AG09309 (cell line): ENCODE data around the gene ZNF311.
"Not testable (repeated sequence)": the region's sequence is repeated elsewhere in the genome, so short reads cannot be mapped to it uniquely, and the experiment has no call there.

Experiments used
- DNase-seq: peaks from one replicate; pipeline ENCODE4 v3.0.0-alpha.2; 2010; ENCODE audit warnings: low read depth
- H3K4me3 ChIP-seq: 2 replicates; pipeline ENCODE4 v1.5.1; 2011; ENCODE audit warnings: mild to moderate bottlenecking, low read depth, low read length, moderate library complexity; ENCODE audit not compliant: control insufficient read depth
- CTCF ChIP-seq: IDR thresholded peaks from 2 replicates; pipeline ENCODE4 v1.5.1; 2011; ENCODE audit warnings: mild to moderate bottlenecking, low read depth, low read length, inconsistent platforms; ENCODE audit not compliant: insufficient read depth, control insufficient read depth; ENCODE audit errors: missing control alignments

Gene ZNF311

DNA sequence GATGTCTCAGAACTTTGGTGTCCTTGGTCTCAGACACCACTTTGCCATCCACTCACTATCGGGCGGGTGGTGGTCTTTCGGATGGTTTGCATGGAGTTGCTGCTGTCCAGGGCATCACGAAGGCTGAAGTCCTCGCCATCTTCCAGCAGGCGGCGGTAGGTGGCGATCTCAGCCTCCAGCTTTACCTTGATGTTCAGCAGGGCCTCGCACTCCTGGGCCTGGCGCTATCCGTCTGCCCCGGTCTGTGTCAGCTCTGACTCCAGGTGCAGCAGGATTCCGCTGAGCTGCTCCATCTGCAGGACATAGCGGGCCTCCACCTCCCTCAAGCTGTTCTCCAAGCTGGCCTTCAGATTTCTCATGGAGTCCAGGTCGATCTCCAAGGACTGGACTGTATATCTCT, 36.0 kb downstream of the ZNF311 start:
- no peak for DNase-seq
- no peak overlapping the region for H3K4me3 ChIP-seq
- no peak for TF ChIP-seq CTCF

- DNase-seq: no peak
- H3K4me3 ChIP-seq: no peak overlapping the region
- TF ChIP-seq CTCF: no peak
Observed at GRCh38 chr6:28968476-28968875, 36.6 kb downstream of the ZNF311 start.

DNA sequence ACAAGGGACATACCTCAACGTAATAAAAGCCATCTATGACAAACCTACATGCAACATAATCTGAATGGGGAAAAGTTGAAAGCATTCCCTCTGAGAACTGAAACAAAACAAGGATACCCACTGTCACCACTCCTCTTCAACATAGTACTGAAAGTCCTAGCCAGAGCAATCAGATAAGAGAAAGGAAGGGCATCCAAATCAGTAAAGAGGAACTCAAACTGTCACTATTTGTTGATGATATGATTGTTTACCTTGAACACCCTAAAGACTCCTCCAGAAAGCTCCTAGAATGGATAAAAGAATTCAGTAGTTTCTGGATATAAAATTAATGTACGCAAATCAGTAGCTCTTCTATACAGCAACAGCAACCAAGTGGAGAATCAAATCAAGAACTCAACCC, 39.4 kb downstream of the ZNF311 start:
- DNase-seq: no peak
- TF ChIP-seq CTCF: no peak

DNA sequence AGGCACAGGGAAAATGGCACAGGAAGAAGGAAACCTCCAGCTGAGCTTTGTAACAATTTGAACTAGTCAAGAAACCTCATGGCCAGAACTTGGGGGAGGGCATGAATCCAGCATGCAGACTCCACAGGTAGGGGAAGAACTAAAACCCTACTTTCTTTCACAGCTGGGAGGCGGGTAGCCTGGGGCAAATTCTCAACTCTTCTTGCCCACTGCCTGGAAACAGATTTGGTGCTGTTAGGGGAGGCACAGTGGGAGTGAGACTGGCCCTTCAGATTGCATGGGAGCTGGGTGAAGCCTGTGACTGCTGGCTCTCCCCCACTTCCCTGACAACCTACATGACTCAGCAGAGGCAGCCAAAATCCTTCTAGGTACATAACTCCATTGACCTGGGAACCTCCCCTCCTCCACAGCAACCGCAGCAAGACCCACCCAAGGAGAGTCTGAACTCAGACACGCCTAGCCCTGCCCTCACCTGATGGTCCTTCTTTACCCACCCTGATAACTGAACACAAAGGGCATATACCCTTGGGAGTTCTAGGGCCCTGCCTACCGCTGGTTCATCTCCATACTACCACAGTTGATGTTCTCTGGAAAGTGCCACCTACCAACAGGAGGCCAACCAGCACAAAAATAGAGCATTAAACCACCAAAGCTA, 44.1 kb downstream of the ZNF311 start:
- H3K4me3 ChIP-seq: no peak overlapping the region
- no peak for DNase-seq
- no peak for TF ChIP-seq CTCF

More for the DNA sequence above, 39.4 kb downstream of the ZNF311 start:
- no peak overlapping the region for H3K4me3 ChIP-seq

DNA sequence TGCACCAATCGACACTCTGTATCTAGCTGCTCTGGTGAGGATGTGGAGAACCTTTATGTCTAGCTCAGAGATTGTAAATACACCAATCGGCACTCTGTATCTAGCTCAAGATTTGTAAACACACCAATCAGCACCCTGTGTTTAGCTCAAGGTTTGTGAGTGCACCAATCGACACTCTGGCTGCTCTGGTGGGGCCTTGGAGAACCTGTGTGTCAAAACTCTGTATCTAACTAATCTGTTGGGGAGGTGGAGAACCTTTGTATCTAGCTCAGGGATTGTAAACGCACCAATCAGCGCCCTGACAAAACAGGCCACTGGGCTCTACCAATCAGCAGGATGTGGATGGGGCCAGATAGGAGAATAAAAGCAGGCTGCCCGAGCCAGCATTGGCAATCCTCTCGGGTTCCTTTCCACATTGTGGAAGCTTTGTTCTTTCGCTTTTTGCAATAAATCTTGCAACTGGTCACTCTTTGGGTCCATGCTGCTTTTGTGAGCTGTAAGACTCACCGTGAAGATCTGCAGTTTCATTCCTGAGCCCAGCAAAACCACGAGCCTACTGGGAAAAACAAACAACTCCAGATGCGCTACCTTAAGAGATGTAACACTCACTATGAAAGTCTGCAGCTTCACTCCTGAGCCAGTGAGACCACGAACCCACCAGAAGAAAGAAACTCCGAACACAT, 46.4 kb downstream of the ZNF311 start:
- not testable (repeated sequence) for DNase-seq, H3K4me3 ChIP-seq

DNA sequence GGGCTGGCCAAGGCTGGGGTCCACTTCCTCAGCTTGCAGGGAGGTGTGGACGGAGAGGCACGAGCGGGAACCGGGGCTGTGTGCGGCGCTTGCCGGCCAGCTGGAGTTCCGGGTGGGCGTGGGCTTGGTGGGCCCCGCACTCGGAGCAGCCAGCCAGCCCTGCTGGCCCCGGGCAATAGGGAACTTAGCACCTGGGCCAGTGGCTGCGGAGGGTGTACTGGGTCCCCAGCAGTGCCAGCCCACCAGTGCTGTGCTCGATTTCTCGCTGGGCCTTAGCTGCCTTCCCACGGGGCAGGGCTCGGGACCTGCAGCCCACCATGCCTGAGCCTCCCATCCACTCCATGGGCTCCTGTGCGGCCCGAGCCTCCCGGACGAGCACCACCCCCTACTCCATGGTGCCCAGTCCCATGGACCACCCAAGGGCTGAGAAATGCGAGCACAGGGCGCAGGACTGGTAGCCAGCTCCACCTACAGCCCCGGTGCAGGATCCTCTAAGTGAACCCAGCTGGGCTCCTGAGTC, 47.3 kb downstream of the ZNF311 start:
- H3K4me3 ChIP-seq, DNase-seq: not testable (repeated sequence)

DNA sequence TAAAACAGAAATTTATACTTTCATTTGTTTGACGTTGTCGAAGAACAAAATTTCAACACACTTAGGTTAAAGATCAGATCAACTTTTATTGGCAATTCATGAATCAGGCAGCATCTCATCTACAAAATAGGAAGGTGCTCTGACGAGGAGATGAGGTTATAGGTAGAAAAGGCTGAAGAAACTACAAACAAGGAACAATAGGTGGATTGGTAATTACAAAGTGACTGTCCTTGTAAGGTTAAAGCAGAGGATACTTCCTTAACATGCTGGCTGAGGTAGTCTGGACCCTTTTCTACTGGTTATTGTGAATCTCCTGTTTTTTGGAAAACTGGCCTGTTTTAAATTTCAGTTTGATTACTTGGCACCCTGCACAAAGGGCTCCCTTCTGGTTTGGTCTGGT, 48.8 kb downstream of the ZNF311 start:
- TF ChIP-seq CTCF: no peak
- DNase-seq: no peak
- H3K4me3 ChIP-seq: no peak overlapping the region
